Endothelial cell of umbilical vein (primary cell): Measurements from ENCODE around the gene RASGRF1. TPM values are rescaled to one million over a fixed set of nuclear protein-coding genes. Genes with fewer than 3 reads are reported as not detected.

ENCODE experiments used
- BruUV-seq: library from RNA; stranded (reverse); fragments of 400-500 nt; replicated peaks from 2 replicates; lab custom pipeline; 2021; lab: Mats Ljungman, UMichigan
- CTCF ChIA-PET: fragments of 300-600, 350-600 bp; sonication (Branson Sonifier 250); formaldehyde crosslinking; loops from one replicate; lab custom pipeline; 2021; ENCODE audit warnings: antibody characterized with exemption, inconsistent platforms; lab: Charles Lee
- POLR2A ChIA-PET: fragments of 300-600, 350-600 bp; sonication (Branson Sonifier 250); formaldehyde crosslinking; loops from one replicate; lab custom pipeline; 2021; ENCODE audit warnings: antibody characterized with exemption, inconsistent platforms; lab: Charles Lee
- DNase-seq: peaks from one replicate; pipeline ENCODE4 v3.0.0-alpha.2; 2011; ENCODE audit warnings: low read depth, low spot score
- FAIRE-seq: peaks from 2 replicates; lab custom pipeline; 2011; peaks lifted over from hg19 to GRCh38; lab: Jason Lieb, UNC
- H2AFZ ChIP-seq: 2 replicates; pipeline ENCODE4 v1.6.0; 2012; ENCODE audit warnings: low read depth, low read length, control low read depth, inconsistent platforms
- H3K27ac ChIP-seq: 2 replicates; pipeline ENCODE4 v1.5.1; 2011; ENCODE audit warnings: low read depth, mild to moderate bottlenecking, control low read depth, low read length, moderate library complexity; ENCODE audit not compliant: insufficient read depth
- H3K27me3 ChIP-seq, 2 experiments: 2 replicates each; pipeline versions ENCODE4 v1.6.0 to v1.6.1; 2011; ENCODE audit warnings: low read length in 2 of 2, mixed read lengths in 1 of 2; ENCODE audit not compliant: control insufficient read depth in 2 of 2, insufficient read depth in 2 of 2
- H3K36me3 ChIP-seq, 2 experiments: 2 replicates in 1 of 2; 3 replicates in 1 of 2; pipeline ENCODE4 v1.5.1; 2011; ENCODE audit warnings: low read length in 2 of 2, mild to moderate bottlenecking in 1 of 2, moderate library complexity in 1 of 2; ENCODE audit not compliant: control insufficient read depth in 2 of 2, insufficient read depth in 2 of 2; ENCODE audit errors: extremely low read depth in 1 of 2
- H3K4me1 ChIP-seq: 3 replicates; pipeline ENCODE4 v1.5.1; 2011; ENCODE audit warnings: mild to moderate bottlenecking, low read length; ENCODE audit not compliant: control insufficient read depth, insufficient read depth; ENCODE audit errors: extremely low read depth
- H3K4me2 ChIP-seq: 2 replicates; pipeline ENCODE4 v1.6.1; 2011; ENCODE audit warnings: low read length, control low read depth, mixed read lengths; ENCODE audit not compliant: insufficient read depth
- H3K4me3 ChIP-seq, 3 experiments: fragments of 200-600 bp in 1 of 3; sonication (generic), shearing (Covaris generic) in 1 of 3; replicated peaks in 1 of 3; 2 replicates each; pipeline ENCODE4 v1.5.1; 2011 to 2016; ENCODE audit warnings: control low read depth in 3 of 3, low read length in 3 of 3, mild to moderate bottlenecking in 2 of 3, inconsistent platforms in 1 of 3, low read depth in 1 of 3, moderate library complexity in 1 of 3; ENCODE audit not compliant: insufficient read depth in 1 of 3
- H3K79me2 ChIP-seq: 2 replicates; pipeline ENCODE4 v1.6.0; 2012; ENCODE audit warnings: low read length, inconsistent platforms; ENCODE audit not compliant: control insufficient read depth, insufficient read depth
- H3K9ac ChIP-seq: replicated peaks from 2 replicates; pipeline ENCODE3; 2011; ENCODE audit warnings: low read length, control low read depth; ENCODE audit not compliant: insufficient read depth; ENCODE audit errors: extremely low read depth
- H3K9me1 ChIP-seq: replicated peaks from 3 replicates; pipeline ENCODE4 v1.6.0; 2011; ENCODE audit warnings: mild to moderate bottlenecking, low read length; ENCODE audit not compliant: control insufficient read depth, insufficient read depth; ENCODE audit errors: extremely low read depth
- H3K9me3 ChIP-seq: replicated peaks from 2 replicates; pipeline ENCODE4 v1.5.1; 2012; ENCODE audit warnings: low read length, inconsistent platforms; ENCODE audit not compliant: control insufficient read depth, insufficient read depth
- H4K20me1 ChIP-seq: replicated peaks from 2 replicates; pipeline ENCODE3; 2011; ENCODE audit warnings: mild to moderate bottlenecking, low read length; ENCODE audit not compliant: control insufficient read depth, insufficient read depth; ENCODE audit errors: extremely low read depth
- CTCF ChIP-seq, 2 donors: IDR thresholded peaks; 1 replicate in 1 of 2; 2 replicates in 1 of 2; pipeline ENCODE4 v1.5.1; 2011; ENCODE audit warnings: low read length in 2 of 2, mild to moderate bottlenecking in 2 of 2, moderate library complexity in 2 of 2, control low read depth in 1 of 2, inconsistent platforms in 1 of 2, low read depth in 1 of 2; ENCODE audit not compliant: insufficient read depth in 1 of 2; ENCODE audit errors: extremely low read depth in 1 of 2
- EZH2 ChIP-seq: IDR thresholded peaks from 2 replicates; pipeline ENCODE4 v1.6.1; 2012; ENCODE audit warnings: borderline replicate concordance, low read depth, mild to moderate bottlenecking, moderate library complexity, low read length, inconsistent platforms; ENCODE audit not compliant: severe bottlenecking
- FOS ChIP-seq: IDR thresholded peaks from 2 replicates; pipeline ENCODE4 v1.6.1; 2011; ENCODE audit warnings: mild to moderate bottlenecking, low read length, moderate library complexity, borderline replicate concordance; ENCODE audit not compliant: insufficient read depth
- GATA2 ChIP-seq: IDR thresholded peaks from 2 replicates; pipeline ENCODE4 v1.7.0; 2011; ENCODE audit warnings: low read depth, mild to moderate bottlenecking, moderate library complexity, mixed read lengths, low read length; ENCODE audit not compliant: insufficient read length, insufficient read depth
- JUN ChIP-seq: IDR thresholded peaks from 2 replicates; pipeline ENCODE4 v1.6.1; 2011; ENCODE audit warnings: borderline replicate concordance, low read depth; ENCODE audit not compliant: insufficient read length, insufficient read depth
- MAX ChIP-seq: IDR thresholded peaks from 2 replicates; pipeline ENCODE4 v1.6.1; 2011; ENCODE audit not compliant: insufficient read depth, insufficient read length
- POLR2A ChIP-seq: IDR thresholded peaks from 2 replicates; pipeline ENCODE4 v1.6.1; 2012; ENCODE audit warnings: low read depth, mild to moderate bottlenecking, control low read depth, low read length
- dilution Hi-C: fragments of 300-500 bp; cut with MboI; formaldehyde crosslinking; loops from one replicate; pipeline ENCODE4 v1.15.0; 2019; ENCODE audit warnings: low sequenced_read_pairs; ENCODE audit not compliant: extremely low pct_ligation_motif_present
- intact Hi-C: fragments of 100-400 bp; cut with micrococcal nuclease; formaldehyde crosslinking; loops from one replicate; pipeline ENCODE4 v1.10.0; 2022
- polyA plus RNA-seq, 4 experiments: library from polyadenylated mRNA; depleted of rRNA in 3 of 4; stranded (reverse) in 3 of 4; unstranded in 1 of 4; fragments of >200 nt; gene quantifications; 2 replicates each; pipeline versions ENCODE4 v1.2.1 to v1.2.3, GENCODE V29; 2011 to 2012; ENCODE audit warnings: missing spikeins in 1 of 4
- total RNA-seq: library from RNA; stranded (reverse); gene quantifications from 2 replicates; pipeline ENCODE4 v1.2.3, GENCODE V29; 2021

RASGRF1 gene
- total and polyA plus RNA-seq, 2 donors (not counting 3 experiments of a cell fraction or from before 2014, with no cell fraction given), result 0.04 TPM; not detected in 1

- no peak for TF ChIP-seq CTCF (IDR thresholded peaks at IDR 0.05; ENCODE audit: extremely low read depth in 1 of 2, insufficient read depth in 1 of 2, low read depth in 1 of 2, low read length in 2 of 2)
- no peak for TF ChIP-seq GATA2
- no peak for TF ChIP-seq FOS
- peak; percentile 56 for TF ChIP-seq MAX
- no peak for TF ChIP-seq JUN
- no peak for TF ChIP-seq POLR2A
- no peak for TF ChIP-seq EZH2
- BruUV-seq, result no TSS peak
- no peak overlapping the region for H3K4me2 ChIP-seq
- H3K36me3 ChIP-seq, result no peaks in the 10 kb centered on the region
- H3K9me3 ChIP-seq, result no peaks in the 10 kb centered on the region
- intact Hi-C loops, result loop anchor here (1.0 kb wide), 1 partner anchor 12 kb away; no protein-coding TSS in a partner anchor
- H3K9ac ChIP-seq, result no peak overlapping the region
- CTCF ChIA-PET, result no interaction called here
- FAIRE-seq, result peak; percentile 84
- H2AFZ ChIP-seq, result peak overlapping the region; percentile 29
- H3K27ac ChIP-seq, result no peak overlapping the region
- H3K27me3 ChIP-seq, result no peaks in the 10 kb centered on the region
- peaks cover 11% of the 10 kb centered on the region for H3K4me1 ChIP-seq
- dilution Hi-C loops, result no loop called here
- peak; percentile 62 for DNase-seq
- POLR2A ChIA-PET, result no interaction called here
- H4K20me1 ChIP-seq, result no peaks in the 10 kb centered on the region
- H3K9me1 ChIP-seq, result no peaks in the 10 kb centered on the region
- no peaks in the 10 kb centered on the region for H3K79me2 ChIP-seq
- H3K4me3 ChIP-seq, result no peak overlapping the region
These were observed 97.9 kb downstream of the RASGRF1 start for GRCh38 chr15:78992416-78993256.
